Kidney (tissue), 14 donors: ENCODE data around the gene CRIM1. TPM values are rescaled to one million over a fixed set of nuclear protein-coding genes. Genes with fewer than 3 reads are reported as not detected.

Experiments used
- DNase-seq, 5 donors: peaks; one replicate each; pipeline ENCODE4 v3.0.0-alpha.2; 2013 to 2020
- FAIRE-seq: peaks from 2 replicates; lab custom pipeline; 2012; peaks lifted over from hg19 to GRCh38; lab: Jason Lieb, UNC
- H3K27ac ChIP-seq, 2 donors: one replicate each; pipeline ENCODE4 v1.7.0; 2013; ENCODE audit warnings: low read depth in 2 of 2, low read length in 2 of 2, inconsistent platforms in 1 of 2
- H3K27me3 ChIP-seq: one replicate; pipeline ENCODE4 v1.7.1; 2013; ENCODE audit warnings: low read length, inconsistent platforms; ENCODE audit not compliant: control insufficient read depth, insufficient read depth
- H3K36me3 ChIP-seq, 3 donors: one replicate each; pipeline versions ENCODE4 v1.7.0 to v1.7.1; 2013; ENCODE audit warnings: low read length in 3 of 3, control low read depth in 1 of 3, inconsistent platforms in 1 of 3; ENCODE audit not compliant: insufficient read depth in 3 of 3, control insufficient read depth in 2 of 3
- H3K4me1 ChIP-seq, 3 donors: one replicate each; pipeline versions ENCODE4 v1.7.0 to v1.7.1; 2013; ENCODE audit warnings: low read length in 3 of 3, inconsistent platforms in 1 of 3, low read depth in 1 of 3; ENCODE audit not compliant: control insufficient read depth in 2 of 3, insufficient read depth in 2 of 3
- H3K4me3 ChIP-seq, 3 donors: one replicate each; pipeline versions ENCODE4 v1.7.0 to v1.8.1; 2013; ENCODE audit warnings: low read length in 3 of 3, control low read depth in 1 of 3, inconsistent platforms in 1 of 3
- H3K9ac ChIP-seq, 3 donors: one replicate each; pipeline versions ENCODE4 v1.7.0 to v1.7.1; 2013; ENCODE audit warnings: low read length in 3 of 3, control low read depth in 1 of 3, inconsistent platforms in 1 of 3
- H3K9me3 ChIP-seq, 3 donors: one replicate each; pipeline versions ENCODE4 v1.7.0 to v1.7.1; 2013; ENCODE audit warnings: low read length in 3 of 3, control low read depth in 1 of 3, inconsistent platforms in 1 of 3; ENCODE audit not compliant: control insufficient read depth in 2 of 3, insufficient read depth in 1 of 3
- intact Hi-C: fragments of 100-400 bp; cut with DNase I; formaldehyde crosslinking; loops from one replicate; pipeline ENCODE4 v1.11.1; 2022
- polyA plus RNA-seq: library from polyadenylated mRNA; stranded (reverse); fragments of 350-450 nt; fragmentation: Illumina TruSeq; extraction: RNeasy Lipid Tissue Mini Kit (QIAGEN cat#74804); gene quantifications from one replicate; pipeline ENCODE4 v1.2.3, GENCODE V29; 2014; ENCODE audit warnings: low read depth, low replicate concordance; ENCODE audit not compliant: insufficient read depth
- total RNA-seq: library from RNA; stranded (reverse); fragmentation: NEBNext Ultra II Directional; extraction: Animal tissue kit (Norgen Biotek cat#: 25700); gene quantifications from one replicate; pipeline ENCODE4 v1.2.1, GENCODE V29; 2021
- TF ChIP-seq, protein P1 (sequence below): IDR thresholded peaks from 3 replicates; pipeline ENCODE4 v1.5.1; 2012; ENCODE audit warnings: mild to moderate bottlenecking, moderate library complexity, borderline replicate concordance; ENCODE audit not compliant: insufficient read depth; ENCODE audit errors: extremely low read depth
- donor health status: control.
- donor health status: control.
- donor health status: control.
- donor health status: control.
- donor health status: control.
- donor health status: DM: yes; HTN: yes; CAD: no.
- donor health status: Normal renal cell carcinoma (clear cell type).

CRIM1 gene
- total and polyA plus RNA-seq, 2 donors from 2014 or later, result 47.2 to 154 TPM

GRCh38 chr2:36478332-36478738, 122.8 kb downstream of the CRIM1 start:
- Histone ChIP-seq H3K9me3 (peaks cover 0 to 5% (median 5%) of the 10 kb centered on the region in 3 donors), H3K9ac (no peak overlapping the region), H3K36me3 (peaks cover 2 to 34% (median 23%) of the 10 kb centered on the region in 3 donors), H3K27ac (no peak overlapping the region), H3K27me3 (no peaks in the 10 kb centered on the region), H3K4me3 (no peak overlapping the region), H3K4me1 (no peaks in the 10 kb centered on the region)
- TF ChIP-seq, protein P1, sequence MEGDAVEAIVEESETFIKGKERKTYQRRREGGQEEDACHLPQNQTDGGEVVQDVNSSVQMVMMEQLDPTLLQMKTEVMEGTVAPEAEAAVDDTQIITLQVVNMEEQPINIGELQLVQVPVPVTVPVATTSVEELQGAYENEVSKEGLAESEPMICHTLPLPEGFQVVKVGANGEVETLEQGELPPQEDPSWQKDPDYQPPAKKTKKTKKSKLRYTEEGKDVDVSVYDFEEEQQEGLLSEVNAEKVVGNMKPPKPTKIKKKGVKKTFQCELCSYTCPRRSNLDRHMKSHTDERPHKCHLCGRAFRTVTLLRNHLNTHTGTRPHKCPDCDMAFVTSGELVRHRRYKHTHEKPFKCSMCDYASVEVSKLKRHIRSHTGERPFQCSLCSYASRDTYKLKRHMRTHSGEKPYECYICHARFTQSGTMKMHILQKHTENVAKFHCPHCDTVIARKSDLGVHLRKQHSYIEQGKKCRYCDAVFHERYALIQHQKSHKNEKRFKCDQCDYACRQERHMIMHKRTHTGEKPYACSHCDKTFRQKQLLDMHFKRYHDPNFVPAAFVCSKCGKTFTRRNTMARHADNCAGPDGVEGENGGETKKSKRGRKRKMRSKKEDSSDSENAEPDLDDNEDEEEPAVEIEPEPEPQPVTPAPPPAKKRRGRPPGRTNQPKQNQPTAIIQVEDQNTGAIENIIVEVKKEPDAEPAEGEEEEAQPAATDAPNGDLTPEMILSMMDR, result no peak
- intact Hi-C loops, result no loop called here
- FAIRE-seq, result no peak
- DNase-seq, result no peak

DNA sequence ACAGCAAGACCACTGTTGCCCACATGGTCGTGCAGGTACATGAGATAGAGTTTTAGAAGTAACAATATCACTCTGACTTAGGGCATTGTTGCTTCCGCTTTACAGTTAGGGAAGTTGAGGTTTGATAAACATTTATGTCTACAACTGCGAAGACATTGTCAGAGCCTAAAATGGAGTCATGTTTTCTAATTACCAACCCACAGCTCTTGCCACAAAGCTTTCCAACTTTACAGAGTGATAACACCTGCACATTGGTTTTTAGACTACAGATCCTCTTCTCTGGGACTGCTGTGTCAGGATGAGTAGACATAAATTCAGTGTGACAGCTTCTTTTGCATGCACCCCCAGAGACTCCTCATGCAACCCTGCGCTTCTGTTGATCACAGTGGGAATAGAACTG, 123.4 kb downstream of the CRIM1 start:
- FAIRE-seq, result no peak
- Histone ChIP-seq H3K9ac (no peak overlapping the region), H3K36me3 (peaks cover 2 to 39% (median 25%) of the 10 kb centered on the region in 3 donors), H3K9me3 (peaks cover 0 to 5% (median 5%) of the 10 kb centered on the region in 3 donors), H3K4me3 (no peak overlapping the region), H3K27me3 (no peaks in the 10 kb centered on the region), H3K4me1 (peaks cover 0 to 3% (median 1%) of the 10 kb centered on the region in 3 donors), H3K27ac (no peak overlapping the region)
- DNase-seq, result no peak
- TF ChIP-seq, protein P1, result no peak
- intact Hi-C loops, result no loop called here

GRCh38 chr2:36479406-36479805, 123.8 kb downstream of the CRIM1 start:
- H3K27me3 ChIP-seq, result no peaks in the 10 kb centered on the region
- H3K36me3 ChIP-seq, result peaks cover 2 to 39% (median 25%) of the 10 kb centered on the region in 3 donors
- TF ChIP-seq, protein P1, result no peak
- DNase-seq (no peak), FAIRE-seq (no peak)
- no peak overlapping the region for H3K9ac ChIP-seq
- peaks cover 0 to 5% (median 5%) of the 10 kb centered on the region in 3 donors for H3K9me3 ChIP-seq
- H3K4me1 ChIP-seq, result peaks cover 0 to 5% (median 4%) of the 10 kb centered on the region in 3 donors
- H3K4me3 ChIP-seq, result no peak overlapping the region
- intact Hi-C loops, result no loop called here
- no peak overlapping the region for H3K27ac ChIP-seq

DNA sequence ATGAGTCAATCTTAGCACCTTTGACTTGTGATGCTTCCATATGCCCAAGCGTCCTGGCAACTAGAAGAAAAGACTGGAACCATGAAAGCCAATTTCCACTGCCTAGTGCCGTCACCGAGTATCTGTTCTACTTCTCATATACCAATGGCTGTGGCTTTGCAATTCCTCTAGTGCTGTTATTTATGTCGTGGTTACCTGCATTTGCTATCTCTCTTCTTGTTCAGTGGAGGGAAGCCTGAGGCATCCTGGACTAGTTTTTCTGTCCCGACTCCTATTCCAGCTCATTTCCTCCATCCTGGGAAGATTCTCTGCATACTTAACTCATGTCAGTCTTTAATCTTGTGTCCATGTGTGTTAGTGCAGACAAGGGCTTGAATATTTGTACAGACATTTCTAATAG, 124.5 kb downstream of the CRIM1 start:
- no peak overlapping the region for H3K27ac ChIP-seq
- no peaks in the 10 kb centered on the region for H3K27me3 ChIP-seq
- FAIRE-seq (no peak), DNase-seq (no peak)
- TF ChIP-seq, protein P1, result no peak
- no peak overlapping the region for H3K9ac ChIP-seq
- H3K9me3 ChIP-seq, result peaks cover 0 to 5% (median 5%) of the 10 kb centered on the region in 3 donors
- intact Hi-C loops, result no loop called here
- peaks cover 2 to 39% (median 25%) of the 10 kb centered on the region in 3 donors for H3K36me3 ChIP-seq
- no peak overlapping the region for H3K4me3 ChIP-seq
- H3K4me1 ChIP-seq, result peaks cover 0 to 11% (median 7%) of the 10 kb centered on the region in 3 donors
